NT2/D1 (cell line): Measurements from ENCODE around the gene SLC16A13.

Experiments used
- SUZ12 ChIP-seq: IDR thresholded peaks from 2 replicates; pipeline ENCODE4 v1.6.1; 2011; ENCODE audit not compliant: insufficient read length, insufficient read depth; ENCODE audit errors: extremely low read depth
- ZNF274 ChIP-seq: IDR thresholded peaks from 2 replicates; pipeline ENCODE4 v1.6.1; 2011; ENCODE audit warnings: mild to moderate bottlenecking, low read depth, low read length

DNA sequence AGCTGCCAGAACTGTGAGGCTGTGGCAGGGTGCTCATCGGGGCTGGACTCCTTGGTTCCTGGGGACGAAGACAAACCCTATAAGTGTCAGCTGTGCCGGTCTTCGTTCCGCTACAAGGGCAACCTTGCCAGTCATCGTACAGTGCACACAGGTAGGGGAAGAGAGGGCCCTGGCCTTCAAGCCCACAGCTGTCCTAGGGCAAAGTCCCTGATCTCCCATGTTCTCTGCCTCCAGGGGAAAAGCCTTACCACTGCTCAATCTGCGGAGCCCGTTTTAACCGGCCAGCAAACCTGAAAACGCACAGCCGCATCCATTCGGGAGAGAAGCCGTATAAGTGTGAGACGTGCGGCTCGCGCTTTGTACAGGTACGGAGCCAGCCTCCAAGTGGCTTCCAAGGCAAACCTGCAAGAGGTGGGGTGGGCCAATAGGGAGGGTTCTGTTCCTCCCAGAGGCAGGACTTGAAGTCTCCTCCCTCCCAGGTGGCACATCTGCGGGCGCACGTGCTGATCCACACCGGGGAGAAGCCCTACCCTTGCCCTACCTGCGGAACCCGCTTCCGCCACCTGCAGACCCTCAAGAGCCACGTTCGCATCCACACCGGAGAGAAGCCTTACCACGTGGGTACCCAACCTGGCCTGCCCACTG, 9.2 kb upstream of the SLC16A13 start:
- TF ChIP-seq ZNF274 (no peak), SUZ12 (no peak)
